Endothelial cell of umbilical vein (primary cell): Measurements from ENCODE around the gene LEO1. TPM values are rescaled to one million over a fixed set of nuclear protein-coding genes. Genes with fewer than 3 reads are reported as not detected.

ENCODE experiments used
- BruUV-seq: library from RNA; stranded (reverse); fragments of 400-500 nt; replicated peaks from 2 replicates; lab custom pipeline; 2021; lab: Mats Ljungman, UMichigan
- CTCF ChIA-PET: fragments of 300-600, 350-600 bp; sonication (Branson Sonifier 250); formaldehyde crosslinking; loops from one replicate; lab custom pipeline; 2021; ENCODE audit warnings: antibody characterized with exemption, inconsistent platforms; lab: Charles Lee
- POLR2A ChIA-PET: fragments of 300-600, 350-600 bp; sonication (Branson Sonifier 250); formaldehyde crosslinking; loops from one replicate; lab custom pipeline; 2021; ENCODE audit warnings: antibody characterized with exemption, inconsistent platforms; lab: Charles Lee
- DNase-seq: peaks from one replicate; pipeline ENCODE4 v3.0.0-alpha.2; 2011; ENCODE audit warnings: low read depth, low spot score
- FAIRE-seq: peaks from 2 replicates; lab custom pipeline; 2011; peaks lifted over from hg19 to GRCh38; lab: Jason Lieb, UNC
- H2AFZ ChIP-seq: 2 replicates; pipeline ENCODE4 v1.6.0; 2012; ENCODE audit warnings: low read depth, low read length, control low read depth, inconsistent platforms
- H3K27ac ChIP-seq: 2 replicates; pipeline ENCODE4 v1.5.1; 2011; ENCODE audit warnings: low read depth, mild to moderate bottlenecking, control low read depth, low read length, moderate library complexity; ENCODE audit not compliant: insufficient read depth
- H3K27me3 ChIP-seq, 2 experiments: 2 replicates each; pipeline versions ENCODE4 v1.6.0 to v1.6.1; 2011; ENCODE audit warnings: low read length in 2 of 2, mixed read lengths in 1 of 2; ENCODE audit not compliant: control insufficient read depth in 2 of 2, insufficient read depth in 2 of 2
- H3K36me3 ChIP-seq, 2 experiments: 2 replicates in 1 of 2; 3 replicates in 1 of 2; pipeline ENCODE4 v1.5.1; 2011; ENCODE audit warnings: low read length in 2 of 2, mild to moderate bottlenecking in 1 of 2, moderate library complexity in 1 of 2; ENCODE audit not compliant: control insufficient read depth in 2 of 2, insufficient read depth in 2 of 2; ENCODE audit errors: extremely low read depth in 1 of 2
- H3K4me1 ChIP-seq: 3 replicates; pipeline ENCODE4 v1.5.1; 2011; ENCODE audit warnings: mild to moderate bottlenecking, low read length; ENCODE audit not compliant: control insufficient read depth, insufficient read depth; ENCODE audit errors: extremely low read depth
- H3K4me2 ChIP-seq: 2 replicates; pipeline ENCODE4 v1.6.1; 2011; ENCODE audit warnings: low read length, control low read depth, mixed read lengths; ENCODE audit not compliant: insufficient read depth
- H3K4me3 ChIP-seq, 3 experiments: fragments of 200-600 bp in 1 of 3; sonication (generic), shearing (Covaris generic) in 1 of 3; replicated peaks in 1 of 3; 2 replicates each; pipeline ENCODE4 v1.5.1; 2011 to 2016; ENCODE audit warnings: control low read depth in 3 of 3, low read length in 3 of 3, mild to moderate bottlenecking in 2 of 3, inconsistent platforms in 1 of 3, low read depth in 1 of 3, moderate library complexity in 1 of 3; ENCODE audit not compliant: insufficient read depth in 1 of 3
- H3K79me2 ChIP-seq: 2 replicates; pipeline ENCODE4 v1.6.0; 2012; ENCODE audit warnings: low read length, inconsistent platforms; ENCODE audit not compliant: control insufficient read depth, insufficient read depth
- H3K9ac ChIP-seq: replicated peaks from 2 replicates; pipeline ENCODE3; 2011; ENCODE audit warnings: low read length, control low read depth; ENCODE audit not compliant: insufficient read depth; ENCODE audit errors: extremely low read depth
- H3K9me1 ChIP-seq: replicated peaks from 3 replicates; pipeline ENCODE4 v1.6.0; 2011; ENCODE audit warnings: mild to moderate bottlenecking, low read length; ENCODE audit not compliant: control insufficient read depth, insufficient read depth; ENCODE audit errors: extremely low read depth
- H3K9me3 ChIP-seq: replicated peaks from 2 replicates; pipeline ENCODE4 v1.5.1; 2012; ENCODE audit warnings: low read length, inconsistent platforms; ENCODE audit not compliant: control insufficient read depth, insufficient read depth
- H4K20me1 ChIP-seq: replicated peaks from 2 replicates; pipeline ENCODE3; 2011; ENCODE audit warnings: mild to moderate bottlenecking, low read length; ENCODE audit not compliant: control insufficient read depth, insufficient read depth; ENCODE audit errors: extremely low read depth
- EZH2 ChIP-seq: IDR thresholded peaks from 2 replicates; pipeline ENCODE4 v1.6.1; 2012; ENCODE audit warnings: borderline replicate concordance, low read depth, mild to moderate bottlenecking, moderate library complexity, low read length, inconsistent platforms; ENCODE audit not compliant: severe bottlenecking
- FOS ChIP-seq: IDR thresholded peaks from 2 replicates; pipeline ENCODE4 v1.6.1; 2011; ENCODE audit warnings: mild to moderate bottlenecking, low read length, moderate library complexity, borderline replicate concordance; ENCODE audit not compliant: insufficient read depth
- GATA2 ChIP-seq: IDR thresholded peaks from 2 replicates; pipeline ENCODE4 v1.7.0; 2011; ENCODE audit warnings: low read depth, mild to moderate bottlenecking, moderate library complexity, mixed read lengths, low read length; ENCODE audit not compliant: insufficient read length, insufficient read depth
- JUN ChIP-seq: IDR thresholded peaks from 2 replicates; pipeline ENCODE4 v1.6.1; 2011; ENCODE audit warnings: borderline replicate concordance, low read depth; ENCODE audit not compliant: insufficient read length, insufficient read depth
- MYC ChIP-seq: IDR thresholded peaks from one replicate; pipeline ENCODE4 v1.6.1; 2011; ENCODE audit warnings: mild to moderate bottlenecking, low read depth, low read length
- POLR2A ChIP-seq: IDR thresholded peaks from 2 replicates; pipeline ENCODE4 v1.6.1; 2012; ENCODE audit warnings: low read depth, mild to moderate bottlenecking, control low read depth, low read length
- POLR2AphosphoS5 ChIP-seq: IDR thresholded peaks from 2 replicates; pipeline ENCODE4 v1.6.1; 2012; ENCODE audit warnings: low read depth, mild to moderate bottlenecking, control low read depth, low read length, moderate library complexity; ENCODE audit not compliant: insufficient read depth
- dilution Hi-C: fragments of 300-500 bp; cut with MboI; formaldehyde crosslinking; loops from one replicate; pipeline ENCODE4 v1.15.0; 2019; ENCODE audit warnings: low sequenced_read_pairs; ENCODE audit not compliant: extremely low pct_ligation_motif_present
- intact Hi-C: fragments of 100-400 bp; cut with micrococcal nuclease; formaldehyde crosslinking; loops from one replicate; pipeline ENCODE4 v1.10.0; 2022
- polyA plus RNA-seq, 4 experiments: library from polyadenylated mRNA; depleted of rRNA in 3 of 4; stranded (reverse) in 3 of 4; unstranded in 1 of 4; fragments of >200 nt; gene quantifications; 2 replicates each; pipeline versions ENCODE4 v1.2.1 to v1.2.3, GENCODE V29; 2011 to 2012; ENCODE audit warnings: missing spikeins in 1 of 4
- total RNA-seq: library from RNA; stranded (reverse); gene quantifications from 2 replicates; pipeline ENCODE4 v1.2.3, GENCODE V29; 2021
- TF ChIP-seq, protein P1 (sequence below): IDR thresholded peaks from 2 replicates; pipeline ENCODE4 v1.6.1; 2011; ENCODE audit not compliant: insufficient read depth, insufficient read length

Gene LEO1
- total and polyA plus RNA-seq, 2 donors (not counting 3 experiments of a cell fraction or from before 2014, with no cell fraction given), result 1.3 to 28.0 TPM

DNA sequence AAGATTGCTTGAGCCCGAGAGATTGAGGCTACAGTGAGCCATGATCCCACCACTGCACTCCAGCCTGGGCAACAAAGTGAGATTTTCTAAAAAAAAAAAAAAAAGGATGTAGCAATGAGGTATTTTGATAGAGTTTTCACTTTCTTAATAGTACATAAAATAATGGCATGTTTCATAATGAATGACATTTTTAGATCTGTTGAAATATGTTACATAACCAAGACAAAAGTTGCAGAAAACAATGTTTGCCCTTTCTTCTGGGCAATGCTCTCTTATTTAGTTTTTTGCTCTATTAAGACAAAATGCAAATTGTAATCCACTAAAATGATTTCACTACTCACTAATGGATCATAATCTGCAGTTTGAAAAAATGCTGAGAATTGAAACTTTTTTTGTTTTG, 43.0 kb upstream of the LEO1 start:
- Histone ChIP-seq H3K9me3 (no peaks in the 10 kb centered on the region), H4K20me1 (no peaks in the 10 kb centered on the region), H3K79me2 (no peaks in the 10 kb centered on the region), H3K9ac (no peak overlapping the region), H3K36me3 (no peaks in the 10 kb centered on the region), H3K4me1 (peaks cover 8% of the 10 kb centered on the region), H3K27me3 (no peaks in the 10 kb centered on the region), H2AFZ (no peak overlapping the region), H3K4me3 (no peak overlapping the region), H3K27ac (no peak overlapping the region), H3K4me2 (no peak overlapping the region), H3K9me1 (no peaks in the 10 kb centered on the region)
- TF ChIP-seq EZH2 (no peak), FOS (no peak), MYC (no peak), GATA2 (no peak)
- TF ChIP-seq, protein P1, sequence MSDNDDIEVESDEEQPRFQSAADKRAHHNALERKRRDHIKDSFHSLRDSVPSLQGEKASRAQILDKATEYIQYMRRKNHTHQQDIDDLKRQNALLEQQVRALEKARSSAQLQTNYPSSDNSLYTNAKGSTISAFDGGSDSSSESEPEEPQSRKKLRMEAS, result no peak
- intact Hi-C loops (no loop called here), dilution Hi-C loops (no loop called here)
- no peak for FAIRE-seq
- BruUV-seq, result no TSS peak
- POLR2A ChIA-PET, result no interaction called here
- CTCF ChIA-PET, result interaction anchor here (0.9 kb wide), 1 partner anchor 71 kb away, joined by 4 read pairs; no protein-coding TSS in a partner anchor
- DNase-seq, result no peak

DNA sequence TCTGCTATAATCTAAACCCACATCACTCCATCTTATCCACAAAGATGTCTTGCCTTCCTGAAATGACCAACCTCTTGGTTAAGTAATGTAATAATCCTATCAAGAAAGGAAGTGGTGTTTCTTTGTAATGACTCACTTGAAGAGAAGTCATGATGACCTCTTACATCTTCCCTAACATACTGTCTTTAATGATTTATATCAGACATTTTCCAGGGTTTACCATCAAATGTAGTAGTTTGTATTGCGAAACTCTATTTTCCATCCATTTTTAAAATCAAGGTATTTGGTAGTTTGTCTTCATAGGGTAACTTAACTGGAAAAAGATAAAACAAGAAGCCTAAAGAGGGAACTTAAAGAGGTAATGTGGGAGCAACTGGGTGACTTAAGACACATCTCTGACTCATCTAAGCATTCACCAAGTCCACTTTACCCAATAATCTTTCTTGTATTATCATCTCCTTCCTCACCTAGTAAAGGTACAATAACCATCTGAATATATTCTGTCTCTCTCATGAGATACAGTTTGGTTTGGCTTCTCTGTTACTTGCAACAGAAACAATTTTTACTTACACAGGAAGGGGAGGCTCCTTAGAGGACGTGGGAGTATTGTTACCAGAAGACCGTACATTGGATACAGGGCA, 41.7 kb upstream of the LEO1 start:
- POLR2A ChIA-PET, result no interaction called here
- DNase-seq (peak; percentile 37), FAIRE-seq (no peak)
- Histone ChIP-seq H3K36me3 (no peaks in the 10 kb centered on the region), H3K27me3 (no peaks in the 10 kb centered on the region), H3K4me1 (peaks cover 16% of the 10 kb centered on the region), H3K9me3 (no peaks in the 10 kb centered on the region), H3K4me3 (no peak overlapping the region), H3K9ac (no peak overlapping the region), H4K20me1 (no peaks in the 10 kb centered on the region), H2AFZ (no peak overlapping the region), H3K4me2 (no peak overlapping the region), H3K9me1 (no peaks in the 10 kb centered on the region), H3K27ac (no peak overlapping the region), H3K79me2 (no peaks in the 10 kb centered on the region)
- dilution Hi-C loops (no loop called here), intact Hi-C loops (no loop called here)
- TF ChIP-seq FOS (peak; percentile 51), EZH2 (no peak), JUN (no peak), POLR2A (no peak), GATA2 (peak; percentile 35), POLR2AphosphoS5 (no peak)
- no TSS peak for BruUV-seq
- CTCF ChIA-PET, result interaction anchor here (0.8 to 1.9 kb wide), 3 partner anchors 20 to 70 kb away, joined by 3 to 6 read pairs (median 4); no protein-coding TSS in a partner anchor
